Endothelial cell of umbilical vein (primary cell): Measurements from ENCODE around the gene OPA3. TPM values are rescaled to one million over a fixed set of nuclear protein-coding genes. Genes with fewer than 3 reads are reported as not detected.

Experiments used
- BruUV-seq: library from RNA; stranded (reverse); fragments of 400-500 nt; replicated peaks from 2 replicates; lab custom pipeline; 2021; lab: Mats Ljungman, UMichigan
- CTCF ChIA-PET: fragments of 300-600, 350-600 bp; sonication (Branson Sonifier 250); formaldehyde crosslinking; loops from one replicate; lab custom pipeline; 2021; ENCODE audit warnings: antibody characterized with exemption, inconsistent platforms; lab: Charles Lee
- POLR2A ChIA-PET: fragments of 300-600, 350-600 bp; sonication (Branson Sonifier 250); formaldehyde crosslinking; loops from one replicate; lab custom pipeline; 2021; ENCODE audit warnings: antibody characterized with exemption, inconsistent platforms; lab: Charles Lee
- DNase-seq: peaks from one replicate; pipeline ENCODE4 v3.0.0-alpha.2; 2011; ENCODE audit warnings: low read depth, low spot score
- FAIRE-seq: peaks from 2 replicates; lab custom pipeline; 2011; peaks lifted over from hg19 to GRCh38; lab: Jason Lieb, UNC
- H2AFZ ChIP-seq: 2 replicates; pipeline ENCODE4 v1.6.0; 2012; ENCODE audit warnings: low read depth, low read length, control low read depth, inconsistent platforms
- H3K27ac ChIP-seq: 2 replicates; pipeline ENCODE4 v1.5.1; 2011; ENCODE audit warnings: low read depth, mild to moderate bottlenecking, control low read depth, low read length, moderate library complexity; ENCODE audit not compliant: insufficient read depth
- H3K27me3 ChIP-seq, 2 experiments: 2 replicates each; pipeline versions ENCODE4 v1.6.0 to v1.6.1; 2011; ENCODE audit warnings: low read length in 2 of 2, mixed read lengths in 1 of 2; ENCODE audit not compliant: control insufficient read depth in 2 of 2, insufficient read depth in 2 of 2
- H3K36me3 ChIP-seq, 2 experiments: 2 replicates in 1 of 2; 3 replicates in 1 of 2; pipeline ENCODE4 v1.5.1; 2011; ENCODE audit warnings: low read length in 2 of 2, mild to moderate bottlenecking in 1 of 2, moderate library complexity in 1 of 2; ENCODE audit not compliant: control insufficient read depth in 2 of 2, insufficient read depth in 2 of 2; ENCODE audit errors: extremely low read depth in 1 of 2
- H3K4me1 ChIP-seq: 3 replicates; pipeline ENCODE4 v1.5.1; 2011; ENCODE audit warnings: mild to moderate bottlenecking, low read length; ENCODE audit not compliant: control insufficient read depth, insufficient read depth; ENCODE audit errors: extremely low read depth
- H3K4me2 ChIP-seq: 2 replicates; pipeline ENCODE4 v1.6.1; 2011; ENCODE audit warnings: low read length, control low read depth, mixed read lengths; ENCODE audit not compliant: insufficient read depth
- H3K4me3 ChIP-seq, 3 experiments: fragments of 200-600 bp in 1 of 3; sonication (generic), shearing (Covaris generic) in 1 of 3; replicated peaks in 1 of 3; 2 replicates each; pipeline ENCODE4 v1.5.1; 2011 to 2016; ENCODE audit warnings: control low read depth in 3 of 3, low read length in 3 of 3, mild to moderate bottlenecking in 2 of 3, inconsistent platforms in 1 of 3, low read depth in 1 of 3, moderate library complexity in 1 of 3; ENCODE audit not compliant: insufficient read depth in 1 of 3
- H3K79me2 ChIP-seq: 2 replicates; pipeline ENCODE4 v1.6.0; 2012; ENCODE audit warnings: low read length, inconsistent platforms; ENCODE audit not compliant: control insufficient read depth, insufficient read depth
- H3K9ac ChIP-seq: replicated peaks from 2 replicates; pipeline ENCODE3; 2011; ENCODE audit warnings: low read length, control low read depth; ENCODE audit not compliant: insufficient read depth; ENCODE audit errors: extremely low read depth
- H3K9me1 ChIP-seq: replicated peaks from 3 replicates; pipeline ENCODE4 v1.6.0; 2011; ENCODE audit warnings: mild to moderate bottlenecking, low read length; ENCODE audit not compliant: control insufficient read depth, insufficient read depth; ENCODE audit errors: extremely low read depth
- H3K9me3 ChIP-seq: replicated peaks from 2 replicates; pipeline ENCODE4 v1.5.1; 2012; ENCODE audit warnings: low read length, inconsistent platforms; ENCODE audit not compliant: control insufficient read depth, insufficient read depth
- H4K20me1 ChIP-seq: replicated peaks from 2 replicates; pipeline ENCODE3; 2011; ENCODE audit warnings: mild to moderate bottlenecking, low read length; ENCODE audit not compliant: control insufficient read depth, insufficient read depth; ENCODE audit errors: extremely low read depth
- CTCF ChIP-seq, 2 donors: IDR thresholded peaks; 1 replicate in 1 of 2; 2 replicates in 1 of 2; pipeline ENCODE4 v1.5.1; 2011; ENCODE audit warnings: low read length in 2 of 2, mild to moderate bottlenecking in 2 of 2, moderate library complexity in 2 of 2, control low read depth in 1 of 2, inconsistent platforms in 1 of 2, low read depth in 1 of 2; ENCODE audit not compliant: insufficient read depth in 1 of 2; ENCODE audit errors: extremely low read depth in 1 of 2
- EZH2 ChIP-seq: IDR thresholded peaks from 2 replicates; pipeline ENCODE4 v1.6.1; 2012; ENCODE audit warnings: borderline replicate concordance, low read depth, mild to moderate bottlenecking, moderate library complexity, low read length, inconsistent platforms; ENCODE audit not compliant: severe bottlenecking
- FOS ChIP-seq: IDR thresholded peaks from 2 replicates; pipeline ENCODE4 v1.6.1; 2011; ENCODE audit warnings: mild to moderate bottlenecking, low read length, moderate library complexity, borderline replicate concordance; ENCODE audit not compliant: insufficient read depth
- GATA2 ChIP-seq: IDR thresholded peaks from 2 replicates; pipeline ENCODE4 v1.7.0; 2011; ENCODE audit warnings: low read depth, mild to moderate bottlenecking, moderate library complexity, mixed read lengths, low read length; ENCODE audit not compliant: insufficient read length, insufficient read depth
- JUN ChIP-seq: IDR thresholded peaks from 2 replicates; pipeline ENCODE4 v1.6.1; 2011; ENCODE audit warnings: borderline replicate concordance, low read depth; ENCODE audit not compliant: insufficient read length, insufficient read depth
- MAX ChIP-seq: IDR thresholded peaks from 2 replicates; pipeline ENCODE4 v1.6.1; 2011; ENCODE audit not compliant: insufficient read depth, insufficient read length
- MYC ChIP-seq: IDR thresholded peaks from one replicate; pipeline ENCODE4 v1.6.1; 2011; ENCODE audit warnings: mild to moderate bottlenecking, low read depth, low read length
- POLR2A ChIP-seq: IDR thresholded peaks from 2 replicates; pipeline ENCODE4 v1.6.1; 2012; ENCODE audit warnings: low read depth, mild to moderate bottlenecking, control low read depth, low read length
- POLR2AphosphoS5 ChIP-seq: IDR thresholded peaks from 2 replicates; pipeline ENCODE4 v1.6.1; 2012; ENCODE audit warnings: low read depth, mild to moderate bottlenecking, control low read depth, low read length, moderate library complexity; ENCODE audit not compliant: insufficient read depth
- dilution Hi-C: fragments of 300-500 bp; cut with MboI; formaldehyde crosslinking; loops from one replicate; pipeline ENCODE4 v1.15.0; 2019; ENCODE audit warnings: low sequenced_read_pairs; ENCODE audit not compliant: extremely low pct_ligation_motif_present
- intact Hi-C: fragments of 100-400 bp; cut with micrococcal nuclease; formaldehyde crosslinking; loops from one replicate; pipeline ENCODE4 v1.10.0; 2022
- polyA plus RNA-seq, 4 experiments: library from polyadenylated mRNA; depleted of rRNA in 3 of 4; stranded (reverse) in 3 of 4; unstranded in 1 of 4; fragments of >200 nt; gene quantifications; 2 replicates each; pipeline versions ENCODE4 v1.2.1 to v1.2.3, GENCODE V29; 2011 to 2012; ENCODE audit warnings: missing spikeins in 1 of 4
- total RNA-seq: library from RNA; stranded (reverse); gene quantifications from 2 replicates; pipeline ENCODE4 v1.2.3, GENCODE V29; 2021

Gene OPA3
- total and polyA plus RNA-seq, 2 donors (not counting 3 experiments of a cell fraction or from before 2014, with no cell fraction given), result 15.4 to 16.0 TPM

- no peak overlapping the region for H2AFZ ChIP-seq
- POLR2A ChIA-PET, result no interaction called here
Measured at GRCh38 chr19:45581576-45581975, 3.0 kb downstream of the OPA3 start.

GRCh38 chr19:45578861-45579260 lies 5.7 kb downstream of the OPA3 start:
- Histone ChIP-seq H3K9ac (no peak overlapping the region), H3K4me1 (peaks cover 12% of the 10 kb centered on the region), H3K27me3 (no peaks in the 10 kb centered on the region), H2AFZ (no peak overlapping the region), H4K20me1 (no peaks in the 10 kb centered on the region), H3K36me3 (no peaks in the 10 kb centered on the region), H3K9me1 (no peaks in the 10 kb centered on the region), H3K27ac (no peak overlapping the region), H3K4me2 (no peak overlapping the region), H3K79me2 (peaks cover 6% of the 10 kb centered on the region), H3K4me3 (no peak overlapping the region), H3K9me3 (no peaks in the 10 kb centered on the region)
- CTCF ChIA-PET, result no interaction called here
- intact Hi-C loops (no loop called here), dilution Hi-C loops (no loop called here)
- DNase-seq, result no peak
- FAIRE-seq, result no peak
- POLR2A ChIA-PET, result no interaction called here
- TF ChIP-seq MAX (no peak), FOS (no peak), POLR2A (no peak), MYC (no peak), JUN (no peak), EZH2 (no peak), POLR2AphosphoS5 (no peak), GATA2 (no peak), CTCF (IDR thresholded peaks at IDR 0.05; ENCODE audit: extremely low read depth in 1 of 2, insufficient read depth in 1 of 2, low read depth in 1 of 2, low read length in 2 of 2) (no peak)
- BruUV-seq, result no TSS peak

More at GRCh38 chr19:45581576-45581975, 3.0 kb downstream of the OPA3 start:
- Histone ChIP-seq H3K9ac (no peak overlapping the region), H3K9me1 (no peaks in the 10 kb centered on the region), H3K27ac (no peak overlapping the region), H4K20me1 (no peaks in the 10 kb centered on the region), H3K9me3 (no peaks in the 10 kb centered on the region), H3K79me2 (peaks cover 6% of the 10 kb centered on the region), H3K4me3 (no peak overlapping the region), H3K36me3 (no peaks in the 10 kb centered on the region), H3K4me2 (no peak overlapping the region), H3K4me1 (peaks cover 20% of the 10 kb centered on the region), H3K27me3 (no peaks in the 10 kb centered on the region)
- DNase-seq (no peak), FAIRE-seq (peak; percentile 66)
- CTCF ChIA-PET, result interaction anchor here (1.6 kb wide), 1 partner anchor 61 kb away, joined by 4 read pairs; no protein-coding TSS in a partner anchor
- dilution Hi-C loops, result no loop called here
- TF ChIP-seq JUN, result no peak
- no TSS peak for BruUV-seq
- intact Hi-C loops, result loop anchor here (5.0 kb wide), 1 partner anchor 154 kb away; no protein-coding TSS in a partner anchor
